Thymus (tissue), 11 donors: ENCODE measurements around the gene CCIN. TPM values are rescaled to one million over a fixed set of nuclear protein-coding genes. Genes with fewer than 3 reads are reported as not detected.

ENCODE experiments used
- DNase-seq, 9 donors: peaks; one replicate each; pipeline ENCODE4 v3.0.0-alpha.2; 2013; ENCODE audit warnings: low spot score in 9 of 9, low read depth in 6 of 9, missing footprints in 1 of 9
- H3K27ac ChIP-seq, 2 donors: one replicate each; pipeline ENCODE4 v1.5.1; 2013; ENCODE audit warnings: control low read depth in 1 of 2, low read depth in 1 of 2, low read length in 1 of 2, mild to moderate bottlenecking in 1 of 2, moderate library complexity in 1 of 2
- H3K27me3 ChIP-seq, 2 donors: one replicate each; pipeline ENCODE4 v1.5.1; 2013; ENCODE audit warnings: low read length in 1 of 2; ENCODE audit not compliant: control insufficient read depth in 2 of 2, insufficient read depth in 1 of 2
- H3K36me3 ChIP-seq, 2 donors: one replicate each; pipeline ENCODE4 v1.5.1; 2013; ENCODE audit warnings: low read length in 1 of 2, mild to moderate bottlenecking in 1 of 2, moderate library complexity in 1 of 2; ENCODE audit not compliant: control insufficient read depth in 2 of 2, insufficient read depth in 2 of 2
- H3K4me1 ChIP-seq, 2 donors: one replicate each; pipeline ENCODE4 v1.5.1; 2013; ENCODE audit warnings: low read length in 2 of 2; ENCODE audit not compliant: control insufficient read depth in 2 of 2, insufficient read depth in 2 of 2
- H3K4me3 ChIP-seq, 2 donors: one replicate each; pipeline ENCODE4 v1.5.1; 2013; ENCODE audit warnings: low read length in 2 of 2, control low read depth in 1 of 2, mild to moderate bottlenecking in 1 of 2
- H3K9me3 ChIP-seq, 2 donors: one replicate each; pipeline ENCODE4 v1.5.1; 2013; ENCODE audit warnings: low read length in 1 of 2, mild to moderate bottlenecking in 1 of 2; ENCODE audit not compliant: control insufficient read depth in 2 of 2, insufficient read depth in 1 of 2
- WGBS: extraction: QIAGEN DNeasy Blood & Tissue Kit; methylation state at CpG from one replicate; pipeline ENCODE4 v1.1.7; 2013; 5-methylcytosine and 5-hydroxymethylcytosine counted together
- polyA plus RNA-seq: library from polyadenylated mRNA; stranded (reverse); fragments of 200-250 nt; gene quantifications from one replicate; pipeline ENCODE4 v1.2.3, GENCODE V29; 2013
- total RNA-seq: library from RNA; stranded (reverse); fragments of 120-200 nt; gene quantifications from one replicate; pipeline ENCODE4 v1.2.4, GENCODE V29; 2013
- donor health status: healthy.

Gene CCIN
- total and polyA plus RNA-seq, 2 donors = 0.05 TPM

- Histone ChIP-seq H3K36me3 (no peaks in the 10 kb centered on the region), H3K4me1 (peaks cover 34 to 59% of the 10 kb centered on the region in 2 donors), H3K4me3 (peak overlapping the region; percentile 53 to 62), H3K27me3 (peaks cover 0 to 33% of the 10 kb centered on the region in 2 donors), H3K9me3 (peaks cover 0 to 3% of the 10 kb centered on the region in 2 donors), H3K27ac (no peak overlapping the region)
- peak in 1 of 9 donors; percentile 19 for DNase-seq
- WGBS = 78% methylated on average over 12 of the region's 12 CpGs
These were observed 31.7 kb upstream of the CCIN start for GRCh38 chr9:36137392-36138004.

- Histone ChIP-seq H3K4me1 (peaks cover 43 to 69% of the 10 kb centered on the region in 2 donors), H3K27ac (no peak overlapping the region), H3K4me3 (no peak overlapping the region), H3K27me3 (peaks cover 0 to 33% of the 10 kb centered on the region in 2 donors), H3K36me3 (no peaks in the 10 kb centered on the region), H3K9me3 (peaks cover 0 to 3% of the 10 kb centered on the region in 2 donors)
- no peak for DNase-seq
- WGBS = 97% methylated on average over 10 of the region's 10 CpGs
These were observed 30.7 kb upstream of the CCIN start for GRCh38 chr9:36138496-36138895.

- 99% methylated on average over 5 of the region's 5 CpGs for WGBS
- no peaks in the 10 kb centered on the region for H3K36me3 ChIP-seq
- H3K9me3 ChIP-seq = peaks cover 0 to 3% of the 10 kb centered on the region in 2 donors
- no peak overlapping the region for H3K4me3 ChIP-seq
- DNase-seq = no peak
- peaks cover 43 to 73% of the 10 kb centered on the region in 2 donors for H3K4me1 ChIP-seq
- H3K27me3 ChIP-seq = peaks cover 0 to 33% of the 10 kb centered on the region in 2 donors
- H3K27ac ChIP-seq = no peak overlapping the region
These were observed 30.3 kb upstream of the CCIN start for GRCh38 chr9:36138901-36139300.

GRCh38 chr9:36140086-36141084 lies 28.8 kb upstream of the CCIN start:
- peaks cover 0 to 8% of the 10 kb centered on the region in 2 donors for H3K9me3 ChIP-seq
- H3K36me3 ChIP-seq = no peaks in the 10 kb centered on the region
- peak in 2 of 9 donors; percentile 43 to 76 for DNase-seq
- WGBS = 60% methylated on average over 11 of the region's 11 CpGs
- no peak overlapping the region for H3K4me3 ChIP-seq
- H3K4me1 ChIP-seq = peaks cover 48 to 85% of the 10 kb centered on the region in 2 donors
- peaks cover 0 to 23% of the 10 kb centered on the region in 2 donors for H3K27me3 ChIP-seq
- peak overlapping the region in 1 of 2 donors; percentile 57 for H3K27ac ChIP-seq

GRCh38 chr9:36141288-36141687 lies 27.9 kb upstream of the CCIN start:
- Histone ChIP-seq H3K27ac (no peak overlapping the region), H3K9me3 (peaks cover 3 to 17% of the 10 kb centered on the region in 2 donors), H3K27me3 (peaks cover 0 to 15% of the 10 kb centered on the region in 2 donors), H3K4me3 (no peak overlapping the region), H3K4me1 (peaks cover 41 to 78% of the 10 kb centered on the region in 2 donors), H3K36me3 (no peaks in the 10 kb centered on the region)
- WGBS = 92% methylated on average over 4 of the region's 4 CpGs
- no peak for DNase-seq

- peaks cover 41 to 78% of the 10 kb centered on the region in 2 donors for H3K4me1 ChIP-seq
- H3K9me3 ChIP-seq = peaks cover 4 to 17% of the 10 kb centered on the region in 2 donors
- H3K27ac ChIP-seq = peak overlapping the region in 1 of 2 donors; percentile 50
- DNase-seq = no peak
- H3K27me3 ChIP-seq = peaks cover 0 to 15% of the 10 kb centered on the region in 2 donors
- H3K4me3 ChIP-seq = no peak overlapping the region
- no peaks in the 10 kb centered on the region for H3K36me3 ChIP-seq
- 84% methylated on average over 7 of the region's 7 CpGs for WGBS
These were observed 27.4 kb upstream of the CCIN start for GRCh38 chr9:36141761-36142160.

- peak in 1 of 9 donors; percentile 38 for DNase-seq
- Histone ChIP-seq H3K9me3 (peaks cover 4 to 13% of the 10 kb centered on the region in 2 donors), H3K27ac (peak overlapping the region; percentile 50 to 71), H3K4me1 (peaks cover 35 to 70% of the 10 kb centered on the region in 2 donors), H3K27me3 (peaks cover 0 to 6% of the 10 kb centered on the region in 2 donors), H3K36me3 (no peaks in the 10 kb centered on the region), H3K4me3 (no peak overlapping the region)
- WGBS = 43% methylated on average over 12 of the region's 12 CpGs
These were observed 26.5 kb upstream of the CCIN start for GRCh38 chr9:36142510-36143244.

GRCh38 chr9:36143245-36143641 lies 25.9 kb upstream of the CCIN start:
- 70% methylated on average over 13 of the region's 13 CpGs for WGBS
- Histone ChIP-seq H3K4me3 (no peak overlapping the region), H3K36me3 (no peaks in the 10 kb centered on the region), H3K9me3 (peaks cover 4 to 13% of the 10 kb centered on the region in 2 donors), H3K4me1 (peaks cover 35 to 72% of the 10 kb centered on the region in 2 donors), H3K27me3 (peaks cover 0 to 3% of the 10 kb centered on the region in 2 donors), H3K27ac (peak overlapping the region in 1 of 2 donors; percentile 3)
- DNase-seq = peak in 1 of 9 donors; percentile 49
